ENCODE measurements around the gene PPARD. TPM values are rescaled to one million over a fixed set of nuclear protein-coding genes. Genes with fewer than 3 reads are reported as not detected.

Gene PPARD
- total RNA-seq, 6 experiments from 2014 or later = 39.0 to 46.4 (median 41.2) TPM

DNA sequence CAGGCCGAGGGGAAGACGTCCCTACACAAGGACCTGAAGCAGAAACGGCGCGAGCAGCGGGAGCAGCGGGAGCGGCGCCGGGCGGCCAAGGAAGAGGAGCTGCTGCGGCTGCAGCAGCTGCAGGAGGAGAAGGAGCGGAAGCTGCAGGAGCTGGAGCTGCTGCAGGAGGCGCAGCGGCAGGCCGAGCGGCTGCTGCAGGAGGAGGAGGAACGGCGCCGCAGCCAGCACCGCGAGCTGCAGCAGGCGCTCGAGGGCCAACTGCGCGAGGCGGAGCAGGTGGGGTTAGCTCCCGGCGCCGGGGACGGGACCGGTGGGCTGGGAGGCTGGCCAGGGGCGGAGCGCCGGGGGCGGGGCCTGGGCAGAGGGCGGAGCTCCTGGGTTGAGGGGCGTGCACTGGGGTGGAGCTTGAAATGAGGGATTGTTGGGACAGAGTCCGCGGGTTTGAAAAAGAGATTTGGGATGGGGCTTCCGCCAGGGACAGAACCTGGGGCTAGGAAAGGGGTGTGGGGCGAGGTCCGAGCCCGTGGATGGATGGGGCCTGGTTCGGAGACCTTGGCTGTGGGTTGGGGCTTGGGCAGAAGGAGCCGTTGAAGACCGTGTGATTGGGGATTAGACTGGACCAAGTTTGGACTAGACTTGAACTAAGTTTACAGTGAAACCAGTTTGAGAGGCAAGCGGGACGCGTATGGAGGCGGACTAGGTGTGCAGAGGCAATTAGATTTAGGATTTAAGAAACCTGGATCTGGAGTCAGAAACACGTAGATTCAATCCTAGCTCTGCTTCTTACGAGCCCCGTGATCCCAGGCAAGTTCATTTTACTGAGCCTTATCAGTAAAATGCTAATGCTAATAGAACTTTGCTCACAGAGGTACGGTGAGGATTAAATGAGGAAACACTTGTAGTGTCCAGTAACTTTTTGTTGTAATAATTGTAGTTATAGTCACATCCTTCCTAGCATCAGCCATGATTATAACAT is 23.9 kb upstream of the PPARD start:
- H3K27me3 Mint-ChIP-seq (ENCODE audit: insufficient read depth) = peaks cover 4% of the 10 kb centered on the region
- peak overlapping the region; percentile 90 for H3K4me3 Mint-ChIP-seq
- H3K9me3 Mint-ChIP-seq = no peaks in the 10 kb centered on the region
- H3K4me1 Mint-ChIP-seq (ENCODE audit: low read depth) = peaks cover 17% of the 10 kb centered on the region
- TF ChIP-seq, protein P1, sequence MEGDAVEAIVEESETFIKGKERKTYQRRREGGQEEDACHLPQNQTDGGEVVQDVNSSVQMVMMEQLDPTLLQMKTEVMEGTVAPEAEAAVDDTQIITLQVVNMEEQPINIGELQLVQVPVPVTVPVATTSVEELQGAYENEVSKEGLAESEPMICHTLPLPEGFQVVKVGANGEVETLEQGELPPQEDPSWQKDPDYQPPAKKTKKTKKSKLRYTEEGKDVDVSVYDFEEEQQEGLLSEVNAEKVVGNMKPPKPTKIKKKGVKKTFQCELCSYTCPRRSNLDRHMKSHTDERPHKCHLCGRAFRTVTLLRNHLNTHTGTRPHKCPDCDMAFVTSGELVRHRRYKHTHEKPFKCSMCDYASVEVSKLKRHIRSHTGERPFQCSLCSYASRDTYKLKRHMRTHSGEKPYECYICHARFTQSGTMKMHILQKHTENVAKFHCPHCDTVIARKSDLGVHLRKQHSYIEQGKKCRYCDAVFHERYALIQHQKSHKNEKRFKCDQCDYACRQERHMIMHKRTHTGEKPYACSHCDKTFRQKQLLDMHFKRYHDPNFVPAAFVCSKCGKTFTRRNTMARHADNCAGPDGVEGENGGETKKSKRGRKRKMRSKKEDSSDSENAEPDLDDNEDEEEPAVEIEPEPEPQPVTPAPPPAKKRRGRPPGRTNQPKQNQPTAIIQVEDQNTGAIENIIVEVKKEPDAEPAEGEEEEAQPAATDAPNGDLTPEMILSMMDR (IDR thresholded peaks at IDR 0.05) = peak; percentile 29; the same call in 1 of the 2 replicates
- H3K27ac Mint-ChIP-seq = peak overlapping the region; percentile 77
- no peaks in the 10 kb centered on the region for H3K36me3 Mint-ChIP-seq (ENCODE audit: low read depth)
- DNase-seq = peak; percentile 71

DNA sequence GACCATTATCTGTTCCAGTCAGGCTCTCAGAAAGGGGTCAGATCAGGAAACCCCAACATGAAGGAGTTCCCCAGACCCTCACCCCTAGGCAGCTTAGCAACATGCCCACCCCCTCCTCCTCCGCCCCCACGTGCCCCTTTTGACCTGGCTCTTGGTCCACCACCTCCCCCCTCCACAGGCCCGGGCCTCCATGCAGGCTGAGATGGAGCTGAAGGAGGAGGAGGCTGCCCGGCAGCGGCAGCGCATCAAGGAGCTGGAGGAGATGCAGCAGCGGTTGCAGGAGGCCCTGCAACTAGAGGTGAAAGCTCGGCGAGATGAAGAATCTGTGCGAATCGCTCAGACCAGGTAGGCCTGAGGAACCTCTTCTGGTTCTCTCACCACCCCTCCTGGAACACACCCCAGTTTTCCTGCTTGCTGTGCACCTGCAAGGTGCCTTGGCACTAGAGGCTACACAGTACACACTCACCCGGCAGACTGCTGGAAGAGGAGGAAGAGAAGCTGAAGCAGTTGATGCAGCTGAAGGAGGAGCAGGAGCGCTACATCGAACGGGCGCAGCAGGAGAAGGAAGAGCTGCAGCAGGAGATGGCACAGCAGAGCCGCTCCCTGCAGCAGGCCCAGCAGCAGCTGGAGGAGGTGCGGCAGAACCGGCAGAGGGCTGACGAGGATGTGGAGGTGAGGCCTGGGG is 22.9 kb upstream of the PPARD start:
- Mint-ChIP-seq H3K27ac (no peak overlapping the region), H3K27me3 (ENCODE audit: insufficient read depth) (peaks cover 4% of the 10 kb centered on the region), H3K36me3 (ENCODE audit: low read depth) (no peaks in the 10 kb centered on the region), H3K4me1 (ENCODE audit: low read depth) (peaks cover 17% of the 10 kb centered on the region), H3K9me3 (no peaks in the 10 kb centered on the region), H3K4me3 (no peak overlapping the region)
- DNase-seq = no peak
- TF ChIP-seq, protein P1 (IDR thresholded peaks at IDR 0.05) = no peak

DNA sequence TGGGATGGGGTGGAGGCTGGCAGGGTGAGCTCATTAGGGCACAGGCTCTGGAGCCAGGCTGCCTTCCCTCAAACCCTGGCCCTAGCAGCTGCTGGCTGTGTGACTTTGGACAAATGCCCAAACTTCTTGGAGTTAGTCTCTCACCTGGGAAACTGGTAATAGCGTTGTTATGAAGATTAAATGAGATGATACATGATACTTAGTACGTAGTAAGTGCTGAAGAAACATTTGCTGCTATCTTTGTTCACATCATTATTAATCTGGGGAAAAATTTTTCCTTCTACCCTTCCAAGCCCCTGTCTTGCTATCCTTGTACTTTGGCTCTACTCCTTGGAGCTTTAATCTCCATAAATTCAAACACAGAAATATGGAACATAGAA is 22.3 kb upstream of the PPARD start:
- no peak for DNase-seq
- no peak overlapping the region for H3K27ac Mint-ChIP-seq
- H3K4me3 Mint-ChIP-seq = no peak overlapping the region
- TF ChIP-seq, protein P1 (IDR thresholded peaks at IDR 0.05) = no peak
- H3K27me3 Mint-ChIP-seq (ENCODE audit: insufficient read depth) = peaks cover 4% of the 10 kb centered on the region
- H3K4me1 Mint-ChIP-seq (ENCODE audit: low read depth) = peaks cover 17% of the 10 kb centered on the region
- no peaks in the 10 kb centered on the region for H3K9me3 Mint-ChIP-seq
- no peaks in the 10 kb centered on the region for H3K36me3 Mint-ChIP-seq (ENCODE audit: low read depth)

DNA sequence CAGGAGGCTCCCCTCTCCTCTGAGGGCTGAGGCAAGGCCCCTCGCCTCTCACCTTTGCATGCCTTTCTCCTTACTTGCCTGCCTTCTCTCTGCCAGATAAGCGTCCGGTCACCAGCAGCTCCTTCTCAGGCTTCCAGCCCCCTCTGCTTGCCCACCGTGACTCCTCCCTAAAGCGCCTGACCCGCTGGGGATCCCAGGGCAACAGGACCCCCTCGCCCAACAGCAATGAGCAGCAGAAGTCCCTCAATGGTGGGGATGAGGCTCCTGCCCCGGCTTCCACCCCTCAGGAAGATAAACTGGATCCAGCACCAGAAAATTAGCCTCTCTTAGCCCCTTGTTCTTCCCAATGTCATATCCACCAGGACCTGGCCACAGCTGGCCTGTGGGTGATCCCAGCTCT is 21.3 kb upstream of the PPARD start:
- Mint-ChIP-seq H3K27me3 (ENCODE audit: insufficient read depth) (peaks cover 4% of the 10 kb centered on the region), H3K4me1 (ENCODE audit: low read depth) (peaks cover 17% of the 10 kb centered on the region), H3K4me3 (no peak overlapping the region), H3K36me3 (ENCODE audit: low read depth) (no peaks in the 10 kb centered on the region), H3K9me3 (no peaks in the 10 kb centered on the region), H3K27ac (no peak overlapping the region)
- TF ChIP-seq, protein P1 (IDR thresholded peaks at IDR 0.05) = no peak
- DNase-seq = no peak

DNA sequence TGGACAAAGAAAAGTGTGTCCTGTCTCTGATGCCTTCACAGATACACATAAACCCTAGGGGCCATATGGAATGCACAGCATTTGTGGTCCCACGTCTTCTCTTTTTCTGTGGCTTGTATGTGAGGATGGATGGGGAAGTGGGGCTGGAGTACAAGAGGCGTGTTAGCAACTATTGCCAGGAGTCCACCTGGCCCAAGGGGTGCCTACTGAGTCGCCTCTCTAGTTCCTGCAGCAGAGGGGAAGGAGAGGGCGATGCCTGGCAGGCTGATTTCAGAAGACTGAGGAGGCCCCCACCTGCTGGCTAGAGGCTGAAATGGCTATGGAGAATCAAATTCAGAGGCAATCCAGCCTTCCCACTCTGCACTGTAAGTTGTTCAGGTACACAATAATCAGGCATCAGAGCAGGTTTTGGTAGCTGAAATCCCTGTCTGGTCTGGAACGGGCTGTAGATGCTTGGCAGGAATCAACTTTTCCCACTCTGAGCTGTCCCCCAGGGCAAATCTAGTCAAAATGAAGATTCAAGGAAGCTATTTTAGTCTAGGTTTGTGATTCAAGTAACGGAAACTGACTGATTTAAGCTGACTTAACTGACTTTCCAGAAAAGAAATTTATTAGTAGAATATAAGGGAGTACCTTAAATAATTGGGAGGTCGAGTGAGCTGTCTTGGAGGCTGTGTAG is 14.9 kb upstream of the PPARD start:
- DNase-seq = peak; percentile 35

More for the DNA sequence above, 14.9 kb upstream of the PPARD start:
- Mint-ChIP-seq H3K9me3 (peaks cover 3% of the 10 kb centered on the region; the same call in 1 of the 2 replicates), H3K27me3 (ENCODE audit: insufficient read depth) (peaks cover 8% of the 10 kb centered on the region), H3K27ac (no peak overlapping the region), H3K4me3 (no peak overlapping the region; the same call in 1 of the 2 replicates), H3K36me3 (ENCODE audit: low read depth) (peaks cover 4% of the 10 kb centered on the region; the same call in 1 of the 2 replicates), H3K4me1 (ENCODE audit: low read depth) (peaks cover 9% of the 10 kb centered on the region; the same call in 1 of the 2 replicates)
- TF ChIP-seq, protein P1 (IDR thresholded peaks at IDR 0.05) = peak; percentile 75

All from HFFc6 (cell line).